GM18870 (cell line): ENCODE results near the gene ZACN.
"Not testable (repeated sequence)": the region's sequence is repeated elsewhere in the genome, so short reads cannot be mapped to it uniquely, and the experiment has no call there.

ENCODE experiments used
- ATAC-seq: cut with Tn5 transposase; IDR thresholded peaks from one replicate; pipeline ENCODE4 v1.9.1; 2021; ENCODE audit warnings: moderate library complexity; ENCODE audit not compliant: unreplicated experiment

Gene ZACN

GRCh38 chr17:76078860-76079534 lies at the start of gene ZACN:
Gene ZACN, plus strand, starts transcription at chr17:76079182. Its CDS starts 83 bp downstream, at chr17:76079265.
- ATAC-seq, result no peak

GRCh38 chr17:76032073-76032779 lies 46.8 kb upstream of the ZACN start:
- no peak for ATAC-seq

- ATAC-seq, result no peak
Measured at GRCh38 chr17:76032780-76033108, 46.2 kb upstream of the ZACN start.

- no peak for ATAC-seq
Measured at GRCh38 chr17:76033139-76033538, 45.8 kb upstream of the ZACN start.

- no peak for ATAC-seq
Measured at GRCh38 chr17:76034428-76035350, 44.3 kb upstream of the ZACN start.

- no peak for ATAC-seq
Measured at GRCh38 chr17:76036497-76037261, 42.3 kb upstream of the ZACN start.

- no peak for ATAC-seq
Measured at GRCh38 chr17:76038050-76038449, 40.9 kb upstream of the ZACN start.

GRCh38 chr17:76039121-76039520 lies 39.9 kb upstream of the ZACN start:
- ATAC-seq, result no peak

GRCh38 chr17:76040376-76040775 lies 38.6 kb upstream of the ZACN start:
- ATAC-seq, result no peak

- not testable (repeated sequence) for ATAC-seq
Measured at GRCh38 chr17:76042868-76043267, 36.1 kb upstream of the ZACN start.

GRCh38 chr17:76044475-76045007 lies 34.4 kb upstream of the ZACN start:
- ATAC-seq, result not testable (repeated sequence)

- no peak for ATAC-seq
Measured at GRCh38 chr17:76046064-76046463, 32.9 kb upstream of the ZACN start.

- no peak for ATAC-seq
Measured at GRCh38 chr17:76048025-76048605, 30.9 kb upstream of the ZACN start.

- ATAC-seq, result no peak
Measured at GRCh38 chr17:76048711-76049110, 30.3 kb upstream of the ZACN start.

GRCh38 chr17:76049239-76049638 lies 29.7 kb upstream of the ZACN start:
- no peak for ATAC-seq

- ATAC-seq, result no peak
Measured at GRCh38 chr17:76049836-76050537, 29.0 kb upstream of the ZACN start.

- no peak for ATAC-seq
Measured at GRCh38 chr17:76050538-76051467, 28.2 kb upstream of the ZACN start.

GRCh38 chr17:76051561-76051960 lies 27.4 kb upstream of the ZACN start:
- ATAC-seq, result no peak
